NCI-H82 treated with DMSO at 0.1 percent for 48 hours (cell line): ENCODE data around the gene SCGN.

Source experiments
- DNase-seq: peaks from one replicate; lab custom pipeline; 2025; ENCODE audit not compliant: unreplicated experiment; lab: John Stamatoyannopoulos, UW

The SCGN gene

GRCh38 chr6:25652007-25652515, at the start of gene SCGN:
SCGN (plus strand) TSS chr6:25652215; CDS start chr6:25652404, 189 bp downstream.
- DNase-seq, result no peak

- DNase-seq, result no peak
These were observed 49.4 kb upstream of the SCGN start for GRCh38 chr6:25602674-25602982.

- no peak for DNase-seq
These were observed 48.8 kb upstream of the SCGN start for GRCh38 chr6:25603251-25603650.

- DNase-seq, result no peak
These were observed 45.9 kb upstream of the SCGN start for GRCh38 chr6:25606151-25606550.

GRCh38 chr6:25608558-25609174, 43.3 kb upstream of the SCGN start:
- no peak for DNase-seq

GRCh38 chr6:25612666-25613065, 39.3 kb upstream of the SCGN start:
- no peak for DNase-seq

GRCh38 chr6:25613415-25613814, 38.6 kb upstream of the SCGN start:
- no peak for DNase-seq

GRCh38 chr6:25614052-25614451, 38.0 kb upstream of the SCGN start:
- DNase-seq, result no peak

- DNase-seq, result no peak
These were observed 36.5 kb upstream of the SCGN start for GRCh38 chr6:25615471-25615870.

- DNase-seq, result no peak
These were observed 34.0 kb upstream of the SCGN start for GRCh38 chr6:25617997-25618396.

GRCh38 chr6:25619217-25619616, 32.8 kb upstream of the SCGN start:
- no peak for DNase-seq

GRCh38 chr6:25620391-25620790, 31.6 kb upstream of the SCGN start:
- DNase-seq, result no peak

GRCh38 chr6:25623065-25623464, 28.9 kb upstream of the SCGN start:
- no peak for DNase-seq

GRCh38 chr6:25623879-25624278, 28.1 kb upstream of the SCGN start:
- DNase-seq, result no peak

- DNase-seq, result no peak
These were observed 25.0 kb upstream of the SCGN start for GRCh38 chr6:25627001-25627400.

GRCh38 chr6:25628471-25629197, 23.4 kb upstream of the SCGN start:
- no peak for DNase-seq

- peak; percentile 44 for DNase-seq
These were observed 22.8 kb upstream of the SCGN start for GRCh38 chr6:25629198-25629576.

GRCh38 chr6:25630508-25631278, 21.3 kb upstream of the SCGN start:
- DNase-seq, result no peak

GRCh38 chr6:25635886-25636317, 16.1 kb upstream of the SCGN start:
- DNase-seq, result peak; percentile 70

GRCh38 chr6:25637211-25637610, 14.8 kb upstream of the SCGN start:
- DNase-seq, result no peak

- no peak for DNase-seq
These were observed 14.0 kb upstream of the SCGN start for GRCh38 chr6:25637960-25638434.

GRCh38 chr6:25639653-25640052, 12.4 kb upstream of the SCGN start:
- no peak for DNase-seq
